Hematopoietic multipotent progenitor cell treated with erythropoietin and hydrocortisone succinate and interleukin-3 and kit ligand, for 4 days (in vitro differentiated cells): ENCODE data around the gene GYS2.

ENCODE experiments used
- DNase-seq: peaks from one replicate; pipeline ENCODE4 v3.0.0-alpha.2; 2015

The GYS2 gene

GRCh38 chr12:21502164-21502496 is 102.5 kb downstream of the GYS2 start:
- peak; percentile 70 for DNase-seq

DNA sequence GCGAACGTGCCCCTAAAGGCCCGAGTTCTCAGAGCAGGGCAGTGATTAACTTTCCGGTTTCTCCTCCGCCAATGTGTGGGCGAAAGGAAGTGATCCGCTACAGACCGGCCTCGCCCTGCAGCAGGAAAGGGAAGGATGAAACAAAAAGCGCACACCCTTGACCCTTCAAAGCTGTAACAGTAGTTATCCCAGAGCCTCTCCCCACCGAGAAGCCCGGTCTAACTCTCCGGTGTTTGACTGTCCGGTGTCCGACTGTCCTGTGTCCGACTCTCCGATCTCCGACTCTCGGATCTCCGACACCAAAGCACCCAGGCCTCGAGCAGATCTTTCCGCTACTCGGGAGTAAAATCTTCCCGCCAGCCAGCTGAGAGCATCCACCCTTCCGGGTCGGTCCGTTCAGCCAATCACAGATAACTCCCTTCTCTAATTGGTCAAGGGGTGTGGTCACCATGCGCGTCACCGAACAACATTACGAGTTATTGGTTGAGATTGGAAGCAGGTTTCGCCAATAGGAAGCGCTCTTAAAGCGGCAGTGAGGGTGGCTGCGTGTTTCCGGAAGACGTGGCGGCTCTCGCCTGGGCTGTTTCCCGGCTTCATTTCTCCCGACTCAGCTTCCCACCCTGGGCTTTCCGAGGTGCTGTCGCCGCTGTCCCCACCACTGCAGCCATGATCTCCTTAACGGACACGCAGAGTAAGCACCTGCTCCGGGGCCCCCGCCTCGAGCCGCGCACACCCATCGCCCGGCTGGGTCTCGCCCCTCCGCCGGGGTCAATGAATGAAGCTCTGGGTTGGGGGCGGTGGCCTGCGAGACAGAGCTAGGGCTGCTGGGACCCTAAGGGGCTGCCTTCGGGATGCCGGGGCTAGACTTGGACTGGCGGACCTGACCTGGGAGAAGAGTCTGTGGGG is 103.1 kb downstream of the GYS2 start, which contains the start of the genes GOLT1B and RECQL:
Gene GOLT1B (plus strand): TSS at position 532 of the 906 bp plus-strand sequence. CDS start 135 bp downstream, at position 667.
Gene RECQL (minus strand): TSS at position 378 of the 906 bp plus-strand sequence. CDS start 2,065 bp downstream, outside the sequence.
- DNase-seq = peak; percentile 99

- DNase-seq = no peak
These were observed 103.8 kb downstream of the GYS2 start for GRCh38 chr12:21500786-21501257.

GRCh38 chr12:21499765-21500164 is 104.9 kb downstream of the GYS2 start:
- no peak for DNase-seq
